CMK (cell line): ENCODE measurements around the gene CAPN5.

Experiments used
- DNase-seq: peaks from one replicate; pipeline ENCODE4 v3.0.0-alpha.2; 2010; ENCODE audit warnings: low read depth

The CAPN5 gene

GRCh38 chr11:77100166-77101042 lies 33.6 kb downstream of the CAPN5 start:
- no peak for DNase-seq

- peak; percentile 33 for DNase-seq
These were observed 34.3 kb downstream of the CAPN5 start for GRCh38 chr11:77101043-77101537.

- DNase-seq, result no peak
These were observed 35.8 kb downstream of the CAPN5 start, which contains the start of gene OMP for GRCh38 chr11:77102246-77103210. TSS of gene OMP (plus strand) at chr11:77102840. CDS start at chr11:77102840, 0 bp downstream.

GRCh38 chr11:77103319-77103718 lies 36.5 kb downstream of the CAPN5 start:
- no peak for DNase-seq

- DNase-seq, result no peak
These were observed 38.0 kb downstream of the CAPN5 start for GRCh38 chr11:77104727-77105126.

- DNase-seq, result no peak
These were observed 39.5 kb downstream of the CAPN5 start for GRCh38 chr11:77106321-77106720.

- no peak for DNase-seq
These were observed 40.0 kb downstream of the CAPN5 start for GRCh38 chr11:77106759-77107158.

- DNase-seq, result no peak
These were observed 41.2 kb downstream of the CAPN5 start for GRCh38 chr11:77107950-77108349.

GRCh38 chr11:77108436-77108835 lies 41.7 kb downstream of the CAPN5 start:
- no peak for DNase-seq

- DNase-seq, result no peak
These were observed 42.7 kb downstream of the CAPN5 start for GRCh38 chr11:77109236-77110019.

- no peak for DNase-seq
These were observed 44.1 kb downstream of the CAPN5 start for GRCh38 chr11:77110836-77111235.

GRCh38 chr11:77111277-77111676 lies 44.5 kb downstream of the CAPN5 start:
- no peak for DNase-seq

- no peak for DNase-seq
These were observed 45.2 kb downstream of the CAPN5 start for GRCh38 chr11:77111946-77112345.

GRCh38 chr11:77112641-77113381 lies 46.0 kb downstream of the CAPN5 start:
- no peak for DNase-seq

GRCh38 chr11:77113382-77114088 lies 46.8 kb downstream of the CAPN5 start:
- no peak for DNase-seq

- no peak for DNase-seq
These were observed 47.3 kb downstream of the CAPN5 start for GRCh38 chr11:77114089-77114463.

- DNase-seq, result no peak
These were observed 48.4 kb downstream of the CAPN5 start for GRCh38 chr11:77115181-77115611.

GRCh38 chr11:77115956-77116355 lies 49.2 kb downstream of the CAPN5 start:
- no peak for DNase-seq

GRCh38 chr11:77117492-77117891 lies 50.7 kb downstream of the CAPN5 start:
- no peak for DNase-seq

- no peak for DNase-seq
These were observed 51.3 kb downstream of the CAPN5 start for GRCh38 chr11:77118086-77118485.
